Body of pancreas (tissue), 4 donors: ENCODE measurements around the gene MICAL2.

ENCODE experiments used
- POLR2A ChIP-seq, 3 donors: fragments of 450-650 bp; IDR thresholded peaks; one replicate each; pipeline ENCODE4 v1.6.1; 2016; ENCODE audit warnings: antibody characterized with exemption in 3 of 3, mild to moderate bottlenecking in 2 of 3
- TF ChIP-seq, protein P1 (sequence below), 7 experiments: fragments of 450-650 bp in 4 of 7; fragments of 200-600 bp in 3 of 7; sonication (generic) in 3 of 7; IDR thresholded peaks; one replicate each; pipeline ENCODE4 v1.5.1; 2016 to 2019; ENCODE audit warnings: antibody characterized with exemption in 7 of 7

DNA sequence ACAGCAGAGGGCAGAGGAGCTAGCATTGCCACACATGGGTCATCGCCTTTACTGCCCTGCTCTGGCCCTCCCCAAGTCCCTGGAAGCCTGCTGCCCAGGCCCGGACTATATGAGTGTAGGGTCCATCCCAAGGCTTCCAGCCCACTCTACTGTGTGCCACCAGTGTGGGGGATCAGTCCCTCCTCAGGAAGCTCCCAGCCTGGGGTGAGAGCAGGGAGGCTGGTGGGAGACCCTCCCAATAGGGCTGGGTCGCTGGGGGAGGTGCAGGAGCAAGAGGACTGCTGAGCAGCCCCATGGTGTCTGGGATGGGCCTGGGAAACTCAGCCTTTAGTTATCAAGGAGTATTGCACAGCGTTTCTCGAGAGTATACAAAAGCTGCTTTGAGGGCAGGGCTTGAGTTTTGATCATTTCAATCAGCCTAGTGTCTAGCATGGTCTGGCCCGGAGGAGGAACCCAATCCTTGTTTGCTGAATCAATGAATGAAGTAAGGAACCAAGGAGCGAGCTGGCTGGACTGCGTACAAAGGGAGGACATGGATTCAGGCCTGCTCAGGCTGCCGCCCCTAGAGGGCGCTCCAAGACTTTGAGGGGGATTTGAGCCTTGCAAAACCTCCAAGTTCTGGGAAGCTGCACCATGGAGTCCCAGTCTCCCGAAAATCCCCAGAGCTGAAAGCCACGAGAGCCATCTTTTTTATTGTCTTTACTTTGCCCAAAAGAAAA is 178.0 kb downstream of the MICAL2 start:
- TF ChIP-seq, protein P1, sequence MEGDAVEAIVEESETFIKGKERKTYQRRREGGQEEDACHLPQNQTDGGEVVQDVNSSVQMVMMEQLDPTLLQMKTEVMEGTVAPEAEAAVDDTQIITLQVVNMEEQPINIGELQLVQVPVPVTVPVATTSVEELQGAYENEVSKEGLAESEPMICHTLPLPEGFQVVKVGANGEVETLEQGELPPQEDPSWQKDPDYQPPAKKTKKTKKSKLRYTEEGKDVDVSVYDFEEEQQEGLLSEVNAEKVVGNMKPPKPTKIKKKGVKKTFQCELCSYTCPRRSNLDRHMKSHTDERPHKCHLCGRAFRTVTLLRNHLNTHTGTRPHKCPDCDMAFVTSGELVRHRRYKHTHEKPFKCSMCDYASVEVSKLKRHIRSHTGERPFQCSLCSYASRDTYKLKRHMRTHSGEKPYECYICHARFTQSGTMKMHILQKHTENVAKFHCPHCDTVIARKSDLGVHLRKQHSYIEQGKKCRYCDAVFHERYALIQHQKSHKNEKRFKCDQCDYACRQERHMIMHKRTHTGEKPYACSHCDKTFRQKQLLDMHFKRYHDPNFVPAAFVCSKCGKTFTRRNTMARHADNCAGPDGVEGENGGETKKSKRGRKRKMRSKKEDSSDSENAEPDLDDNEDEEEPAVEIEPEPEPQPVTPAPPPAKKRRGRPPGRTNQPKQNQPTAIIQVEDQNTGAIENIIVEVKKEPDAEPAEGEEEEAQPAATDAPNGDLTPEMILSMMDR (IDR thresholded peaks at IDR 0.05): peak; percentile 68 to 79 (median 74)
- no peak for TF ChIP-seq POLR2A (IDR thresholded peaks at IDR 0.05)
